ENCODE data around the gene ZNF688.
"Not testable (repeated sequence)": the region's sequence is repeated elsewhere in the genome, so short reads cannot be mapped to it uniquely, and the experiment has no call there.

Gene ZNF688

GRCh38 chr16:30571445-30572322 lies at the start of gene ZNF688:
ZNF688 (minus strand) TSS chr16:30571714; CDS start chr16:30571629, 85 bp downstream.
- peak; percentile 71 to 88 for DNase-seq

GRCh38 chr16:30620169-30620568 lies 48.7 kb upstream of the ZNF688 start:
- DNase-seq = no peak

GRCh38 chr16:30619638-30620037 lies 48.1 kb upstream of the ZNF688 start:
- no peak for DNase-seq

- no peak for DNase-seq
These were observed 47.7 kb upstream of the ZNF688 start for GRCh38 chr16:30619202-30619601.

GRCh38 chr16:30615358-30616091 lies 44.0 kb upstream of the ZNF688 start:
- peak; percentile 44 to 83 for DNase-seq

- peak; percentile 88 to 95 for DNase-seq
These were observed 38.7 kb upstream of the ZNF688 start, which contains the start of gene ZNF689 for GRCh38 chr16:30609926-30610839. ZNF689 (minus strand) TSS chr16:30610389; CDS start chr16:30610041, 348 bp downstream.

- peak; percentile 17 to 37 for DNase-seq
These were observed 37.8 kb upstream of the ZNF688 start for GRCh38 chr16:30609002-30609925.

GRCh38 chr16:30606004-30606403 lies 34.5 kb upstream of the ZNF688 start:
- no peak for DNase-seq

GRCh38 chr16:30605158-30605557 lies 33.6 kb upstream of the ZNF688 start:
- DNase-seq = no peak

- DNase-seq = no peak
These were observed 32.9 kb upstream of the ZNF688 start for GRCh38 chr16:30604316-30604947.

GRCh38 chr16:30603945-30604315 lies 32.4 kb upstream of the ZNF688 start:
- no peak for DNase-seq

GRCh38 chr16:30602616-30603277 lies 31.2 kb upstream of the ZNF688 start:
- no peak for DNase-seq

GRCh38 chr16:30601966-30602365 lies 30.5 kb upstream of the ZNF688 start:
- DNase-seq = no peak

GRCh38 chr16:30600929-30601328 lies 29.4 kb upstream of the ZNF688 start:
- DNase-seq = no peak

GRCh38 chr16:30600215-30600614 lies 28.7 kb upstream of the ZNF688 start:
- no peak for DNase-seq

GRCh38 chr16:30592871-30593270 lies 21.4 kb upstream of the ZNF688 start:
- DNase-seq = no peak

- DNase-seq = not testable (repeated sequence)
These were observed 19.4 kb upstream of the ZNF688 start for GRCh38 chr16:30590869-30591268.

- not testable (repeated sequence) for DNase-seq
These were observed 18.1 kb upstream of the ZNF688 start for GRCh38 chr16:30589582-30589981.

GRCh38 chr16:30588651-30589050 lies 17.1 kb upstream of the ZNF688 start:
- DNase-seq = no peak

GRCh38 chr16:30585400-30586191 lies 14.1 kb upstream of the ZNF688 start, which contains the start of gene ZNF785:
ZNF785 (minus strand) TSS chr16:30585697; CDS start chr16:30585611, 86 bp downstream.
- peak; percentile 82 to 90 for DNase-seq
